Right lobe of liver (tissue), 4 donors: ENCODE results near the gene RAC2.

Experiments used
- POLR2A ChIP-seq: fragments of 450-650 bp; IDR thresholded peaks from one replicate; pipeline ENCODE4 v1.6.1; 2017; ENCODE audit warnings: antibody characterized with exemption, mild to moderate bottlenecking
- TF ChIP-seq, protein P1 (sequence below), 4 donors: fragments of 200-600 bp in 3 of 4; fragments of 450-650 bp in 1 of 4; IDR thresholded peaks; one replicate each; pipeline versions ENCODE4 v1.5.1 to v1.8.0; 2016 to 2022; ENCODE audit warnings: antibody characterized with exemption in 4 of 4, mild to moderate bottlenecking in 2 of 4
- donor health status: DM: no; HTN: no; CAD: no.
- donor health status: DM: no; HTN: no; CAD: no.
- donor health status: DM: no; HTN: yes; CAD: no.

DNA sequence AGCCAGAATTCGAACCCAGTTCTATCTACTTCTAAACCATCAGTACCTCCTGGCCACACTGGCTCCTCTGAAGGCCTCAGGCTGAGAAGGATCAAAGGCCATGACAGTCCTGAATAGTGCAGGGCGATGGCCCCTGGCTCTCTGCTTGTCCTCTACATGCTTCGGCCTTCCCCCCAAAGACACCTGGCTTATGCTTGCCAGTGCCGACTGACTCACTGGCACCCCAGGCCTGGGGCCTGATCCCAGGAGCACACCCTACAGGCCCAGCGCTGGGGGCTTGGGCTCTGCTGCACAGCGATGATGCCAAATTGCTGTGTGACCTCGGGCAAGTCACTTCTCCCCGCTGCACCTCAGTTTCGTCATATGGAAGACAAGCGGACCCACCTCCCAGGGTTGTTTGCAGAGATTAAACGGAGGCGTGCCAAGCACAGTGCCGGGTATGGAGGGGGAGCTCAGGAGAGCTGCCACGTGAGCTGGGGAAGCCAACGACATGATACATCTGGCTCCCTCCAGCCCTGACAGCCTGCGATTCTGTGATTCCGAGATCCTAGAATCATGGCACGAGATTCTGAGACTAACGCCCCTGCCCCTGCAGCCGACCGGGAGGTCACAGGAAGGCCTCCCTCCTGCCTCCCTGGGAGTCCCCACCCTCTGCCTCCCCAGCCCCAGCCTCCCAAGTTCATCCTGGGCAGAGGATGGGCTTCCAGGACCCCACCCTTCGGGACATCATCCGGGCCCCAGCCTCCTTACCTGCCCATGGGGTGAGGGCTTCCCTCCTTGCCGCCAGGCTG, 32.8 kb downstream of the RAC2 start:
- TF ChIP-seq, protein P1, sequence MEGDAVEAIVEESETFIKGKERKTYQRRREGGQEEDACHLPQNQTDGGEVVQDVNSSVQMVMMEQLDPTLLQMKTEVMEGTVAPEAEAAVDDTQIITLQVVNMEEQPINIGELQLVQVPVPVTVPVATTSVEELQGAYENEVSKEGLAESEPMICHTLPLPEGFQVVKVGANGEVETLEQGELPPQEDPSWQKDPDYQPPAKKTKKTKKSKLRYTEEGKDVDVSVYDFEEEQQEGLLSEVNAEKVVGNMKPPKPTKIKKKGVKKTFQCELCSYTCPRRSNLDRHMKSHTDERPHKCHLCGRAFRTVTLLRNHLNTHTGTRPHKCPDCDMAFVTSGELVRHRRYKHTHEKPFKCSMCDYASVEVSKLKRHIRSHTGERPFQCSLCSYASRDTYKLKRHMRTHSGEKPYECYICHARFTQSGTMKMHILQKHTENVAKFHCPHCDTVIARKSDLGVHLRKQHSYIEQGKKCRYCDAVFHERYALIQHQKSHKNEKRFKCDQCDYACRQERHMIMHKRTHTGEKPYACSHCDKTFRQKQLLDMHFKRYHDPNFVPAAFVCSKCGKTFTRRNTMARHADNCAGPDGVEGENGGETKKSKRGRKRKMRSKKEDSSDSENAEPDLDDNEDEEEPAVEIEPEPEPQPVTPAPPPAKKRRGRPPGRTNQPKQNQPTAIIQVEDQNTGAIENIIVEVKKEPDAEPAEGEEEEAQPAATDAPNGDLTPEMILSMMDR (IDR thresholded peaks at IDR 0.05): no peak
- TF ChIP-seq POLR2A: no peak
